GM21447 (cell line): ENCODE results near the gene CCR5AS.
"Not testable (repeated sequence)": the region's sequence is repeated elsewhere in the genome, so short reads cannot be mapped to it uniquely, and the experiment has no call there.

Experiments
- ATAC-seq: cut with Tn5 transposase; IDR thresholded peaks from one replicate; pipeline ENCODE4 v1.9.1; 2021; ENCODE audit not compliant: unreplicated experiment

CCR5AS gene

DNA sequence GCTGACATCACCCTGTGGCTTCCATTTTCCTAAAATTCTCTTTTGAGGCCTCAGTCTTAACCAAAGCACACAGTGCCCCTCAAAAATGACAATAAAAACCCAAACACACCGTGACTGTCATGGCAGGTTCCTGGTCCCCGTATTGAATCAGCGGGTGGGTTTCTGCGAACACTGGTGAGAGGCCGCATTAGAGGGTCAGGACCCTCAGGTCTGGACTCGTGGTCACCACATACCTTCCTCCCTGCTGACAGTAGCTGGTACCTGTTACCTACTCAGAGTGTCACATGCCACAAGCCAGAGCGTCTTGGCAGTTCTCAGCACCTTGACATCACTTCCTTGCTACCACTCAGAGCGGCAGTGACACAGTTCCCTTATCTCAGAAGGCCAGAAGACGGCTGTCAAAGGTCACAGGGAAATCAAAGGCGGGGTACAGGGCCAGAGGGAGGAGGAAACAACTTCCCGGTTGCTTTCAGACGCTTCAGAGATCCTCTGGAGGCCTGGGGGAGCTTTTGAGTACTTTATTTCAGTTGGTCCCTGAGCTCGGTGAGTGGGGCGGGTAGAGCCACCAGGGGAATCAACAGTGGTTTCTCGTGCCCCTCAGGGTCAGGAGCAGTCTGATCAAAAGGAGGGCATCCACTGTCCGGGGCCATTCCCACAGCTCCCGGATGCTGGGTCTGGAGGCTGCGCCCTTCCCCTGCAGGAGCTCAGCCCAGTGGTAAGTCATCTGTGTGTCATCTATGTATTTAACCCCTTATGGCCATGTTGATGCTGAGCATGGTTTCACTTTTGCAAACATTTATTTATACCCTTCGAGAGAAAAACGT, at the start of gene CCR5AS, which contains the start of gene CCRL2:
Gene CCR5AS (minus strand): TSS at position 279 of the 824 bp plus-strand sequence.
Gene CCRL2 (plus strand): TSS at position 472 of the 824 bp plus-strand sequence. CDS start 821 bp downstream, outside the sequence.
- no peak for ATAC-seq

DNA sequence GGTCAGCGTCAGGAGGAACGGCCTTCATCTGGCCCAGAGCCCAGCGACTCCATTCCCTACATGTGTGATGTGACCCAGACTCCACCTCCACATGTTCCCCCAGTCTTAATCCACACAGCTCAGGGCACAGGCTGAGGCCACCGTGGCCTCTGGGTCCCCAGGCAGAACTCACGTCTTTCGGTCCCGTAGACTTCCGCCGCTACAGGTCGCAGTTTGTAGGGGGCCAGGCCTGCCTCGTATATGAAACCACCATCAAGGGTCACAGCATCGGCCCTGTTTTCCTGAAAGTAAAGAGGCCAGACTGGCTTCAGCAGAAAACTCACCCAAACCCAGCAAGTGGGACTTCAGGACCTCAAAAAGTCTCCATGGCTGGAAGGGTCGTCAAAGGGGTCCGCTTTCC, 49.3 kb upstream of the CCR5AS start:
- ATAC-seq = no peak

DNA sequence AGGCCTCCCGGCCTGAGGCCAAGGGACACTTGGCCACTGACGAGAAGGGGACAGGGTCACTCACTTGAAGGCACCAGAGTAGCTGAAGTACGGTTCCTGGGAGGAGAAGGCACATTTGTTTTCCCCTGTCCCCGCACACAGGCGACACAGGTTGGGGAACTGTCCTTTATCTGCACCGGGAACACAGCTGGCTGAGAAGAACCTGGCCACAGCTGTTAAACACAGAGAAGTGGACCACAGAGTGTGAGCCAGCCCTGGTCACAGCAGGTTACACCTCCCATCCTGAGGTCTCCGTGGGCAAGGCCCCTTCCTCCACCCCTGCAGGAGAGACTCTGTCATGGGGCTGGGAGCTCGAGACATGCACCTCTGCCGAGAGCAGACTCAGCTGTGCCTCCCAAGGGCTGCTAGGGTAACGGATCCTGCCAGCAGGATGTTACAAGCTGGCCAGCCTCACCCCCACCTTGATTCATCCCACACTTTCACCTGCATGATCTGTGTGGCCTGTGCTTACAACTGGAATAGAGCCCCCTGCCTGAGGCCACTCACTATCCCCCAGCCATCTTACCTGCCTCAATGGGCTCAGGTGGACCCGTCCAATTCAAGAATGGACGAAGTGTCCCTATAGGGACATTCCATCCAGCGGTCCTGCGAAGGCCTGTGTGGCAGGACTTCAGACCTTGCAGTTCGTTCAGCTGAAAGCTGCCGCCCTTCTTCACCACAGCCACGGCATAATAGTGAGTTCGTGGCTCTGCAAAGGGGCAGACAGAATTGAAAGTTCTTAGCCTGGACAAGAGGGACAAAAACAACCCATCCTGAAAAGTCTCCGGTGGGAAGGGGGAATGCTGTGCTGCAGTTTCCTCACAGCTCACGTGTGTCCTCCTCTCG, 48.6 kb upstream of the CCR5AS start:
- no peak for ATAC-seq

DNA sequence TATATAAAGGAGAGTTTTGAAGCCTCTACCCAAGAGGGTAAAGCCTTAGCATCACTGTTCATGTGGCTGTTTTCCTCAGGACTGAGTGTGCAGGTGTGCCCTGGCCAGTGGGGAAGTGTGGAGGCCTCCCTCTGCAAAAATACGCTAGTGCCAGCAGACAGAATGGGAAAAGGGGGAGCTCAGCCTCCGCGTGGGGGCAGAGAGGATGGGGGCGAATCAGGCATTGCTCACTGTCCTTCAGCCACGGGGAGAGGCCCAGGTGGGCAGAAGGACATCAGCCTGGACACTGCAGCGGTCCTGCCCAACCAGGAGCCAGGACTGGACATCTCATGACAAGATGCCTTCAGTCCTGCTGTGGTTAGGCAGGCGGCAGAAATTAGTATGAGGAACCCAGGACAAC, 47.7 kb upstream of the CCR5AS start:
- ATAC-seq = no peak

DNA sequence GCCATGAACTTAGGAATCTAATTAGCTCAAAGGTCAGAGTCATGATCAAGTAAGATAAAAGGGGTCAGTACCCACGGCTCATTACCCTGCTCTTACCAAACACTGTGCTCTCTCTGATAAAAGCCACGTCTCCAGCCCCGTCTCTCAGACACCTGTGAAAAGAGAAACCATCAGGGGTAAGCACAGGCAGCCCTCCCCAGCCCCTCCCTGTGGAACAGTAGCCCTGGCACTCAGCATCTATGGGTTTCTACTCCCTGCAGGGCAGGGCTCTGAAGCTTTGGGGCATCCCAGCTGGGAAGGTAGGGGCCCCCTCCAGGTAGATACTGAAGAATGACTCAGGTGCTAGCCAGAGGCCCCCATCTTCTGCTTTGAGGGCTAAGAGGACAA, 47.3 kb upstream of the CCR5AS start:
- no peak for ATAC-seq

DNA sequence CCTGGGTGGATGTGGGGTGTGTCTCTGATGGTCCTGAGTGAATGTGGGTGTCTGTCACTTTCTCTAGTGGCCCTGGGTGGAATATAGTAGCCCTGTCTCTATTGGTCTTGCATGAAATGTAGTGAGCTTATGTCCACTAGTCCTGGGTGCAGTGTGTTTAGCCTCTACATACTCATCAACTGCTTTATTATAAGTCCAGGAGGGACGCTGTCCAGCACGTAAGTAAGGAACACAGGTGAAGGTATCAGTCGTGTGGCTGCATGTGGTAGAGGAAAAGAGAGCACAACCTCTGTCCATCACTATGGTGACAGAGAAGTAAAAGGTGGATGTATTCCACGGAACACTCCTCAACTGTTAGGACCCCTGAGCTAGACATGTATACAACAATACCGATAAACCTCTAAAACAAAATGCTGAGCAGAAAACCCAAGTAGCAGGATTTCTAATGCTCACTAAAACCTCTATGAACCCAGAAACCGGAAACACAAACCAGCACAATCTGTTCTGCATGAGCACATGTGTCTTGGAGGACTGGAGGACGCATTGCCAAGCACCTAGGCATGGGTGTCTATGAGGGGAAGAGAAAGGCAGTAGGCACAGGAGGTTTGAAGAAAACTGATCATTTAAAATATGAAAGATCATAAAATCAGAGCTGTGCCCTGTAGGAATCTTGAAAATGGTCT, 46.8 kb upstream of the CCR5AS start:
- no peak for ATAC-seq

DNA sequence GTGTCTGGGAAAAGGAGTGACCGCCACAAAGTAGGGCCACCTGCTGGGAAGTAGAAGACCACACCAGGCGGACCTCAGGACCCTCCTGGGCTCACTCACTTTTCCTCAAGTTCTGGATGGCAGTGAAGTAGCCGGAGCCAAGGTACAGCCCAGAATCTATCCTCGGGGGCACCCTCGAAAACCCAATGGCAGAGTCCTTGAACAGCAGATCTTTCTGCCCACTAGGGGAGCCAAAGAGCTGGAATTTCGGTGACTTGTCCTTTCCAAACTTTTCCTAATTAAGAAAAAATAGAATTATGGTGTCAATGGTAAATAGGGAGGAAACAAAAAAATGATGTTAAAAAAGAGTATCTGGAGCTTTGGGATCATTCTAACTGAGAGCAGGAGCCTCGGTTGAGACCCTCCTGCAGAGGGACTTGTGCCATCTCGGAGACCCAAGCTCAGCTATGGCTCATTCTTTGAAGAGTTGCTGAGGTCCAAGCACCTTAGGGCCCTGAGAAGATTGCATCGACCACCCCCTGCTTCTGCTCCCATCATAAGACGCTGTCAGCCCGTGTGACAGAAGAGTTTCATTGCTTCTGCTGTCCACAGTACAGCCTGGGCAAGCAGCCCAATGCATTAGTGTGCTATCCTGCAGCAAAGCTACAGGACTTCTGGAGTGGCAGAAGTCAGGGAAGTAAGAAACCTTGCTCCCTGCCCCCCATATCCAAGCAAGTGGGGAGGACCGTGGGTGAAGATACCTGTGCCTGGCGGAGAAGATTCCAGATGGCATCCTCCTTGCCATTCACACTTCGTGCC, 43.1 kb upstream of the CCR5AS start:
- ATAC-seq = no peak

DNA sequence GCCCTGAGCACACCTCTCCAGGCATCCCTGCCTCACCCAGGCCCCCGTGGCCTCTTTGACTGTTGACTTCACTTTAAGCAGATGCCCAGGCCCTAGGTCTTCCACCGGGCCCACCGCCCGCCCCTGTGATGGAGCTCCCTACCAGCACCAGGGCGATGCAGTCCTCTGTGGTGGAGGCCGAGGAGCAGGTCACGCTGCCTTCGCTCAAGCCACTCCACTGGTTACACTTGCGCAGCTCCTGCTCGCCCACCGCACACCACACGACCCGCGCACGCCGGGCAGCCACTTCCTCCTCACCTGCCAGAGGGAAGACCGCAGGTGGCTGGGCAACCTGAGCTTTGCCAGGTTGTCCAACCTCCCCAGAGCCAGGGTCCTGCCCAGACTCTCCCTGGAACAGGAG, 41.9 kb upstream of the CCR5AS start:
- no peak for ATAC-seq

DNA sequence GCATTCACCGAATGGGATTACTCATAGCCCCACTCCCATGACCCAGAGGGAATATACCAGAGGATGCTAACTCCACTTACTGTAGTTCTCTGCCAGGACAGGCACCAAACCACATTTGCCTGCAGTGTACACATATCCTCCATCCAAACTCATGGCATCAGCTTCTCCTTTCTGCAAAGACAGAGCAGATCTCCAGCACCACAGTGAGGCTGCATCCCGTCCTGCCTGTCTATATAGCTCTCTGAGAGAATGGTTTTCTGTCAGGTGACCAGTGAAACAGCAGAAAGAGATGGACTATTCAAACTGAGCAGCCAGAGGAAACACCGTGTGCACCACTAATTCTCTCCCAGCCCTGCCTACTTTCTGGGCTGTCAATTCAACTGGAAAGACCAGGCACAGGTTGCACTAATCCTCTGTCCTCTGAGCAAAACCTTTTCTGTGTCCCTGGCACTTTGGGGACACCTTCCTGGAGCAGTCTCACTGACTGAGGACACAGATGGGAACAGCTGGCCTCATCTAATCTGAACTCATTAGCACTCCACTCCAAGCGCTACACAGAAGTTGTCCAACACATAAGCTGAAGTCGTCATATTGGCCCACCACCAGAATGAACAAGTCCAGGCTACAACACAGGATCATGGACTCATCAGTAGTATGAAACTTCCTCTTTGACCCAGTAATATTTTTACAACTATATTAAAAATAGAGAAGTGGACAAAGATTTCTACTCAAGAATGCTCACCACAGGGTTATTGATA, 40.5 kb upstream of the CCR5AS start:
- no peak for ATAC-seq

DNA sequence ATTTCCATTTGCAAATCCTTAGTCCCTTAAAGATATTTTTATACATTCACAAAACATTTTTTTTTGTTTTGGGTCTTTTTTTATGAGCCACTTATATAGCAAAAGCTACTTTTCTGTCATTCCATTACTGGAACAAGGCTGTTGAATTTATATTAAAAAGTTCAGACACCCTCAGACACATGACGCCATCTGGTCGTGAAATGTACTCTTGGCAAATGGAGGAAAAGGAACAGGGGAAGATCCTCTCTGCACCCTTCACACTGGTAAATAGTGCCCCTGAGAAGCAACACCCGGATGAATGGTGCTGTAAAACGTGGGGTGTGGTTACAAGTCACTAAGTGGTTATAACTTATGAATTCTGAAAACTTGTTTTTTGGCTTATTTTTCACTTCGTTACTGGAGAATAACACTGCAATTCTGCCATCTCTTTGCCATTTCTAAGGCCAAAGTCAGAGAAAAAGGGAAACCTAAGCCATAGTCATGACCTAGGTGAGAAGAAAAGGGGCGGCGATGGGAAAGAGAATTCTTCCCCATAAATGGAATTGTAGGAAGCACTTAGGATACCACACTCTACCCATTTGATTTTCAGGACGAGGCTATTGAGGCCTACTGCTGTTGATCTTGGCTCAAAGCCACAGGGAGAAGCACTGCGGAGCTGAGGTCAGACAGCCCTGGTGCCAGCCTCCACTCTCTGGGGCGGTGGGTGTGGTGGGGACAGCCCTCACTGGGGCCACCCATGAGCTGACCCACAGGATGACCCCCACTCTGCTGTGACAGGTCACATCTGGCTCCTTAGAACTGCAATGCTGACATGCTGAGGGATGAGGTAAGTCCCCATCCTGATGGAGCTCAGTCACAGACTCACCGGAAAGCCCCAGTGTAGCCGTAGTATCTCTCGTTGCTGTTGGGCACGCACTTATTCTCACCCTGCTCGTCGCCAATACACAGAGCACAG, 36.0 kb upstream of the CCR5AS start:
- ATAC-seq = no peak

DNA sequence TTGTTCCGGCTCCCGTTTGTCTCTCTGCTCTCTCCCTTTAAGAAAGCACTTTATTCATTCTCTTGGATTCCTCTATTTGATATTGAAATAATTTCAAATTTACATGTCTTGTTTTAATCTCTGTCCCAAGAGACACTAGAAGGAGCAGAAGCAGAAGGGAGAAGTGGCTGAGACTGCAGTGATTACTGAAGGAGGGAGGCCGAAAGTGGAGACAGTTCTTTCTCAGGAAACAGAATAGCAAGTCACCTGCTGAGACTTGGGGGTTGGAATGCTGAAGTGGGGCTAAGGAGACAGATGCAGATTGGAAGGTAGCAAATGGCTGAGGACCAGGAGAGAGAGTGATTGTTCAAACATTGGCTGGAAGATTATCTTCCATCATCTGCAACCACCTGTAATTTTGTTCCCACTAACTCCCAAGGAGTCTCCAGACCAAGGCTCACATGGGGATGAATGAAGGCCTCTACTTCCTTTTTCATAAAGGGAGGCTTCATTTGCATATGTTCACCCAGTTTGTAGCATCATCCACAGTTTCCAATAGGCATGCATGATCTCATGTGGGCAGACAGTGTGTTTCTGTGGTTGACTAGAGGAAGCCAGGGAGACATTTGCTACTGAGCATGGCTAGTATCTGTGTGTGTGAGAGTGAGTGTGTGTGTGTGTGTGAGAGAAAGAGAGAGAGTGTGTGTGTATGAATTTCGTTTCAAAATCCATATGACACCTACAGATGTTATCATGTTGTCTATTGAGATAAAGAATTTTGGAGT, 33.8 kb upstream of the CCR5AS start:
- peak; percentile 75 for ATAC-seq

DNA sequence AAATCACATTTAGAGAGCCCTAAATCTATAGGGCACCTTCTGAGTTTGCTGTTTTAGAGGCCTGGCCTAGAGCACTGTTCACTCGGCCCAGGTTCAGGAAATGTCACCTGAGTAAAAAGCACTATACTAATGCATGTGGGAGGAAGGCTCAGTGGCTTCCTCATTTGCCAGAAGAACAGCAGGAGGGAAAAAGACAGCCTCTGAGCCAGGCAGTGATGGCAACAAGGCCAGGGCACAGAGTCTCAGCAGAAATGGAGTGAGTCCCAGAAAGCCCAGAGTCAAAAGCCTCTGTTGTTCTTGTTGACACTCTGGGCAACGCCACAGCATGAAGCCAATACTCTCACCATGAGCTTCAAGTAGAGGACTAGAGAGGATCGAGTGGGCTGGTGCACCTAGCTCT, 32.0 kb upstream of the CCR5AS start:
- ATAC-seq = no peak

DNA sequence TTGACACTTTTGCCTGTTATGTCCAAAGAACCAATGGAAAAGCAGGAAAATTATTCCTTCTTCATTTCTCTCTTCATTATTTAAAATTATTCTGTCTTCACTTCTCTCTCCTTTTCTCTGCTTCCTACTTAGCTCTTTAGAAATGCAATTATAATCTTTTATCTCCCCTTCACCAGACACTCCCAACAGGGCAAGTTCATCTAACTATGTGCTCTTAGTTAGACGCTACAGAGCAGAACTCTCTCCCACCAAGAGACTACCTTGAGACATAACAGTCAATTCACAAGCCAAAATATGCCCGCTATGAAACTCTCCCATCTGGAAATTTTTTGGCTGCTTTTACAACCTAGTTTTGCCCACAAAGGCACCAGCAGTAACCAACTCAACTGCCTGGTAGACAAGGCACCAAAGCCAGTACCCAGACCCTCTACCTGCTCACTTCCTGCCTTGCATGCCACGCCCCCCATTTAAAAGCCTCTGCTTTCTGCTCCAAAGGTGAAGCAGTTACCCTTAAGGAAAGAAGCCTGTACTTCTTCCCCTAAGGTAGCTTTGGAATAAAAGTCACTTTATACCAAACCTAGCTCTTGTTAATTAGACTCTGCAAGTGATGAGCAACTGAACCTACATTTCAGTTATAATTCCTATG, 28.3 kb upstream of the CCR5AS start:
- ATAC-seq = no peak

DNA sequence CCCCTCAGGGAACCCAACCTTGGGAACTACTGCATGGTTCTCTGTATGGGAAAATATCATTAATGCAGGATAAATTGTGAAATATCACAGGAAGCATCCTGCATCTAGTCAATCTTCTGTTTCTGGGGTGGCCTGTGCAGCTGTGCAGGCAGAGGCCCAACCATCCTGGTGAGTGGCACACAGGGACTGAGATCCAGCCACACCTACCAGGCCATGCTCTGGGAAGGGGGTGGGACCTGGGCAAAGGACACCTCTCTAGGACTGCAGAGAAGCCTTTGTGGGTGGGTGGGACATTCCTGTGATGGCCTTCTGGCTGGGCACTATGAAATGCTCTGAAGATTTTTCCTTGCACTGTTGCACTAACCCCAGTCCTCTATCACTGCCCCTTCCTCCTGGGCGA, 27.0 kb upstream of the CCR5AS start:
- no peak for ATAC-seq

DNA sequence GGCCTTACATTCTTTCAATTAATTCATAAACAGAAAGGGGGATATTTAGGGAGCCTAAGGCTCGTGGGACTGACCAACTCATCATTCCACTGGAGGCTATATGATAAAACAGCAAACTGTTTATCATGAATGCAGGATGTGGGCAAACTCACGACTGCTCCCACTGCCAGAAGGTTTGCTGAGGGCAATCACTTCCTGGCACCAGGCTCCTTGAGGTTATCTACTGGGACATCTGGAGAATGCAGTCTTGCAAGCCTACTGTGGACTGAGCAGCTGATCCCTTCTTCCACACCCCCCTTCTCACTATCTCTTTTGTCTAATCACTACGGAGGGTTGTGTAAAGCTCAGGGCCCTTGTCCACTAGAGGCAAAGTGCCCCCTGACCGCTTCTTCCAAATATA, 26.3 kb upstream of the CCR5AS start:
- not testable (repeated sequence) for ATAC-seq

DNA sequence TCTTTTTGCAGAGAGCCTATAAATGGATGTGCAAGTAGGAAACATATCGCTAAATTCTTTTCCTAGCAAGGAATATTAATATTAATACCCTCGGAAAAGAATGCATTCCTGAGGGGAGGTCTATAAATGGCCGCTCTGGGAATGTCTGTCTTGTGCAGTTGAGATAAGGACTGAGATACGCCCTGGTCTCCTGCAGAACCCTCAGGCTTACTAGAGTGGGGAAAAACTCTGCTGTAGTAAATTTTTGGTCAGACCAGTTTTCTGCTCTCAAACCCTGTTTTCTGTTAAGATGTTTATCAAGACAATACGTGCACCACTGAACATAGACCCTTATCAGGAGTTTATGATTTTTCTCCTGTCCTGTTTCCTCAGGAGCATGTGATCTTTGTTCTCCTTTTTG, 25.0 kb upstream of the CCR5AS start:
- ATAC-seq = not testable (repeated sequence)

DNA sequence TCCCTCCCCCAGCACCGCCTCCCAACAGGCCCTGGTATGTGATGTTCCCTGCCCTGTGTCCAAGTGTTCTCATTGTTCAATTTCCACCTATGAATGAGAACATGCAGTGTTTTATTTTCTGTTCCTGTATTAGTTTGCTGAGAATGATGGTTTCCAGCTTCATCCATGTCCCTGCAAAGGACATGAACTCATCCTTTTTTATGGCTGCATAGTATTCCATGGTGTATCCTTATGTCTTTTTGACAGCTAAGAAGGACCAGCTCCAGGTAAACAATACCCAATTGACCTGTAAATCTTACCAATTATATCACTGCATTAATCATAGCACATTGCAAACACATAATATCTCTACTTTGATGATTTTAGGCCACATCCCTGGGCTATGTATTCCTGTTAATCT, 24.0 kb upstream of the CCR5AS start:
- ATAC-seq = not testable (repeated sequence)

DNA sequence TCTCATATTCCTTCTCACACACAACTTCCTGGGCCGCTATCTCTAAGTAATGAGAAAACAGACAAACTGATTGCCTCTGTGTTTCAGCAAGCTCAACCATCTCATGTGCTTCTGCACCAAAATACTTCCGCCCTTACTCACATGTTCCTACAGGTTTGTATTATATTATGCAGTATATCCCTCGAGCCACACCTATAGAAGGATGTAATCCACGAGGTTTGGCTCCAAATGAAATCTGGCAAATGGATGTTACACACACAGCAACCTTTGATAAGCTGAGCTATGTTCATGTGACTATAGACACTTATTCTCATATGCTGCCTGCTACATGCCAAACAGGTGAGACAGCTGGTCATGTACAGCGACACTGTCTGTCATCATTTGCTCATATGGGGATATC, 22.8 kb upstream of the CCR5AS start:
- ATAC-seq = no peak
